GM12878 (cell line): Measurements from ENCODE around the gene FURIN.

Experiments used
- EP300 ChIP-seq, 2 experiments: fragments of 150-350 bp in 1 of 2; IDR thresholded peaks; 2 replicates each; pipeline ENCODE4 v1.6.1; 2011 to 2012; ENCODE audit warnings: low read depth in 2 of 2, low read length in 2 of 2, borderline replicate concordance in 1 of 2, improper control_type of control experiment in 1 of 2, inconsistent platforms in 1 of 2; ENCODE audit not compliant: control insufficient read depth in 1 of 2
- MAX ChIP-seq: IDR thresholded peaks from 2 replicates; pipeline ENCODE4 v1.6.1; 2012; ENCODE audit warnings: low read depth, low read length, improper control_type of control experiment
- SKIL ChIP-seq: fragments of 450-650 bp; IDR thresholded peaks from 2 replicates; pipeline ENCODE4 v1.6.1; 2017; ENCODE audit warnings: mild to moderate bottlenecking, low read depth, inconsistent platforms; ENCODE audit not compliant: poor library complexity, severe bottlenecking

GRCh38 chr15:90869601-90870353 lies 1.4 kb downstream of the FURIN start:
- no peak for TF ChIP-seq SKIL
- TF ChIP-seq MAX: no peak
- no peak for TF ChIP-seq EP300 (IDR thresholded peaks at IDR 0.05; ENCODE audit: borderline replicate concordance in 1 of 2, control insufficient read depth in 1 of 2, low read depth in 2 of 2, low read length in 2 of 2)
